LHCN-M2 (cell line): ENCODE data around the gene GLT1D1. TPM values are rescaled to one million over a fixed set of nuclear protein-coding genes. Genes with fewer than 3 reads are reported as not detected.

Experiments used
- DNase-seq: peaks from one replicate; pipeline ENCODE4 v3.0.0-alpha.2; 2012; ENCODE audit warnings: low read depth
- total RNA-seq: library from RNA; depleted of rRNA; stranded (reverse); fragments of >200 nt; gene quantifications from 2 replicates; pipeline ENCODE4 v1.2.3, GENCODE V29; 2014

GLT1D1 gene
- total RNA-seq, 1 experiment from 2014 or later, result not detected

GRCh38 chr12:128961957-128962356 lies 108.7 kb downstream of the GLT1D1 start:
- DNase-seq, result no peak

GRCh38 chr12:128966203-128966810 lies 113.0 kb downstream of the GLT1D1 start:
- DNase-seq, result no peak

GRCh38 chr12:128968668-128969067 lies 115.4 kb downstream of the GLT1D1 start:
- DNase-seq, result no peak

GRCh38 chr12:128969480-128970055 lies 116.3 kb downstream of the GLT1D1 start:
- no peak for DNase-seq

GRCh38 chr12:128970110-128970509 lies 116.8 kb downstream of the GLT1D1 start:
- DNase-seq, result no peak

DNA sequence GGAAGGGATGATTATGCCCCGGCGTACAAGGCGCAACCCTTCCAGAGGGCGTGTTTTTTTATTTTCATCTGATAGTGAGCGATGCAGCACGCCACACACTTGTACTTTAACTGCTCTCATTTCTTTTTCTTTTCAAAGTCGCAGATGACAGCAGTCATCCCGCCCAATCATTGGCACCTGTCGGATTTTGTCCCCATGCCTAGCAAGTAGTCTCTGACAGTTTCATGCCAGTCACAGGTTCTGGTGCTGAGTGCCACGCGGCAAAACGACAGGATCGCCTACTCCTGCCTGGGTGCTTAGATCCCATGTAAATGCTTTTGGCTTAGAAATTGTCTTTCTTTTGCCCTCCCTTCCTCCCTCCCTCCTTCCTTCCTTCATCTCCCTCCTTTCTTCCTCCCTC lies 117.7 kb downstream of the GLT1D1 start:
- no peak for DNase-seq

GRCh38 chr12:128971802-128972201 lies 118.5 kb downstream of the GLT1D1 start:
- DNase-seq, result no peak

DNA sequence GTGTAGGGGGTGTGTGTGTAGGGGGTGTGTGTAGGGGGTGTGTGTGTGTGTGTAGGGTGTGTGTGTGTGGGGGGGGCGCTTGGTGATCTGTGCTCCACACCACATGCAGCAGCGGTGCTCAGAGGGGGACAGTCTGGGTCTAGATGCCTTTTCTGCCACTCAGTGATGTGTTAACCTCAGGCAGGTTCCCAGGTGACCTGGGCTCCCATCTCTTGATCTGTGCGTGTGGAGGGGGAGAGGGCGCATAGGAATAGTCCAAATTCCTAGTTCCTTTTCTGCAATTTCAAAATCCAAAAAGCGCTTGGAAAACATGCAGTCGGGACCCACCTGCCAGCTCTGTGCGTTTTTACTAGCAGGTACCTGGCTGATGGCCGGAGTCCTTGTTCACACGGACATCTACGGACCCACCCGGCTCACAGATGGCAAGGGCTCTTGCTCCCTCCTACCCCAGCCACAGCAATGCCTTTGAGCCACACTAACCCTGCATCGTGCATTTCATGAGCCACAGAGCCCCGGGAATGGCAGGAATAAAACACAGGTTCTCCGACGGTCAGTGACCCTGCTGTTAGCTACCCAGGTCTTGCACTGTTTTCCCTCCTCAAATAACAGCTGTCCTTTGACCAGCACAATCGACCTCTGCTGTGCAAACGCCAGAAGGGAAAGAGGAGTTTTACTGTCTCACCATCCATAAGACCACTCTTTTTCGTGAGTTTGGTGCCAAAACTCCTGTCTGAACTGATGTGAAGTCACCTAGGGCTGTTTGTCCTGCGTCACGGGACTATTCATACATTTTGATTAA lies 120.8 kb downstream of the GLT1D1 start:
- DNase-seq, result no peak

GRCh38 chr12:128974881-128975280 lies 121.6 kb downstream of the GLT1D1 start:
- DNase-seq, result no peak

- DNase-seq, result no peak
Observed at GRCh38 chr12:128976120-128976738, 123.0 kb downstream of the GLT1D1 start.

GRCh38 chr12:128977441-128977840 lies 124.2 kb downstream of the GLT1D1 start:
- DNase-seq, result no peak

GRCh38 chr12:128978067-128978466 lies 124.8 kb downstream of the GLT1D1 start:
- no peak for DNase-seq

- DNase-seq, result no peak
Observed at GRCh38 chr12:128980623-128981022, 127.3 kb downstream of the GLT1D1 start.

GRCh38 chr12:128981971-128982533 lies 128.8 kb downstream of the GLT1D1 start:
- DNase-seq, result no peak

GRCh38 chr12:128982933-128983332 lies 129.7 kb downstream of the GLT1D1 start:
- DNase-seq, result no peak

- no peak for DNase-seq
Observed at GRCh38 chr12:128983371-128983770, 130.1 kb downstream of the GLT1D1 start.

GRCh38 chr12:128986957-128987356 lies 133.7 kb downstream of the GLT1D1 start:
- no peak for DNase-seq

GRCh38 chr12:128989287-128989686 lies 136.0 kb downstream of the GLT1D1 start:
- DNase-seq, result no peak

- no peak for DNase-seq
Observed at GRCh38 chr12:128991716-128992115, 138.4 kb downstream of the GLT1D1 start.

- DNase-seq, result no peak
Observed at GRCh38 chr12:128992116-128992515, 138.8 kb downstream of the GLT1D1 start.

GRCh38 chr12:128992550-128992949 lies 139.3 kb downstream of the GLT1D1 start:
- DNase-seq, result no peak

DNA sequence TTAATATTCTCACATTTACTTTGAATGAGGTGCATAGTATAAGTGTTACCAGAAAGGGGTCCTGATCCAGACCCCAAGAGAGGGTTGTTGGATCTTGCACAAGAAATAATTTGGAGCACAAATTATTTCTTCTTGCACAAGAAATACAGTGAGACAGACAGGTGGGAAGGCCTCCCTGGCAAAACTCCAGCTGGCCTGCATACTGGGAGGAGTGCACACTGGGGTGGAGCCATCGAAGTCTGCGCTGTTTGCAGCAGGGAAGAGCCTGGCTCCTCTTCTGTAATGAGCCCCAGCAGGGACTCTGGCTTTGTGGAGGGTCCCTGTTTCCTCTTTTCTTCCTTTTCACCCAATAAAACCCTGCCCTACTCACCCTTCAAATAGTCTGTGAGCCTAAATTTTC lies 141.6 kb downstream of the GLT1D1 start:
- no peak for DNase-seq
